ENCODE measurements around the gene STX18. TPM values are rescaled to one million over a fixed set of nuclear protein-coding genes. Genes with fewer than 3 reads are reported as not detected.

Gene STX18
- total and polyA plus RNA-seq, 2 of the 13 experiments (the other 11 are each of a cell fraction or from before 2014, with no cell fraction given), result 23.9 to 37.1 TPM

GRCh38 chr4:4541661-4542570, at the start of gene STX18 (continued):
- TF ChIP-seq, protein P1, sequence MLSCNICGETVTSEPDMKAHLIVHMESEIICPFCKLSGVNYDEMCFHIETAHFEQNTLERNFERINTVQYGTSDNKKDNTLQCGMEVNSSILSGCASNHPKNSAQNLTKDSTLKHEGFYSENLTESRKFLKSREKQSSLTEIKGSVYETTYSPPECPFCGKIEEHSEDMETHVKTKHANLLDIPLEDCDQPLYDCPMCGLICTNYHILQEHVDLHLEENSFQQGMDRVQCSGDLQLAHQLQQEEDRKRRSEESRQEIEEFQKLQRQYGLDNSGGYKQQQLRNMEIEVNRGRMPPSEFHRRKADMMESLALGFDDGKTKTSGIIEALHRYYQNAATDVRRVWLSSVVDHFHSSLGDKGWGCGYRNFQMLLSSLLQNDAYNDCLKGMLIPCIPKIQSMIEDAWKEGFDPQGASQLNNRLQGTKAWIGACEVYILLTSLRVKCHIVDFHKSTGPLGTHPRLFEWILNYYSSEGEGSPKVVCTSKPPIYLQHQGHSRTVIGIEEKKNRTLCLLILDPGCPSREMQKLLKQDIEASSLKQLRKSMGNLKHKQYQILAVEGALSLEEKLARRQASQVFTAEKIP (CRISPR knock-in tag; IDR thresholded peaks at IDR 0.05; ENCODE audit: borderline replicate concordance), result no peak
- TF ChIP-seq CBX1 (IDR thresholded peaks at IDR 0.05; ENCODE audit: low read depth) (peak; percentile 88), GPN1 (CRISPR knock-in tag; IDR thresholded peaks at IDR 0.05; ENCODE audit: borderline replicate concordance) (peak; percentile 81; the same call in 1 of the 2 replicates), ZNF235 (CRISPR knock-in tag; IDR thresholded peaks at IDR 0.05; ENCODE audit: borderline replicate concordance) (no peak), ZBTB7B (CRISPR knock-in tag; IDR thresholded peaks at IDR 0.05) (peak; percentile 89), ZNF543 (CRISPR knock-in tag; IDR thresholded peaks at IDR 0.05) (peak; percentile 88; the same call in 1 of the 2 replicates), ZNF660 (CRISPR knock-in tag; IDR thresholded peaks at IDR 0.05; ENCODE audit: borderline replicate concordance, low read depth) (no peak; the same call in 1 of the 2 replicates), ZNF354B (CRISPR knock-in tag; IDR thresholded peaks at IDR 0.05) (peak; percentile 92; the same call in 1 of the 2 replicates), REL (CRISPR knock-in tag; conservative IDR thresholded peaks at IDR 0.05) (peak; percentile 81; the same call in 1 of the 2 replicates), NFRKB (IDR thresholded peaks at IDR 0.05) (peak; percentile 40; the same call in 1 of the 2 replicates), MZF1 (CRISPR knock-in tag; IDR thresholded peaks at IDR 0.05; ENCODE audit: borderline replicate concordance) (0 out of 2 replicates have a peak, but pooled peaks have one; percentile 45), EP300 (IDR thresholded peaks at IDR 0.05; ENCODE audit: low read depth in 2 of 2, low read length in 2 of 2) (peak; percentile 58 to 79; a peak in 3 of 4 replicates), EP300 (CRISPR knock-in tag; IDR thresholded peaks at IDR 0.05; ENCODE audit: borderline replicate concordance) (peak; percentile 80), ZNF180 (CRISPR knock-in tag; IDR thresholded peaks at IDR 0.05; ENCODE audit: borderline replicate concordance, low read depth) (no peak), ZNF292 (CRISPR knock-in tag; IDR thresholded peaks at IDR 0.05; ENCODE audit: borderline replicate concordance, low read depth) (peak; percentile 91), TARDBP (CRISPR knock-in tag; IDR thresholded peaks at IDR 0.05) (peak; percentile 99), ZFP36L2 (CRISPR knock-in tag; IDR thresholded peaks at IDR 0.05) (0 out of 2 replicates have a peak, but pooled peaks have one; percentile 64), SKI (IDR thresholded peaks at IDR 0.05; ENCODE audit: partially characterized antibody) (peak; percentile 80), JUN (CRISPR knock-in tag; IDR thresholded peaks at IDR 0.05) (peak; percentile 78), SNAPC4 (CRISPR knock-in tag; IDR thresholded peaks at IDR 0.05) (peak; percentile 93; the same call in 1 of the 2 replicates), ZSCAN9 (CRISPR knock-in tag; IDR thresholded peaks at IDR 0.05; ENCODE audit: borderline replicate concordance) (peak; percentile 95), ZSCAN25 (CRISPR knock-in tag; IDR thresholded peaks at IDR 0.05) (peak; percentile 86)
- TF ChIP-seq, protein P2, sequence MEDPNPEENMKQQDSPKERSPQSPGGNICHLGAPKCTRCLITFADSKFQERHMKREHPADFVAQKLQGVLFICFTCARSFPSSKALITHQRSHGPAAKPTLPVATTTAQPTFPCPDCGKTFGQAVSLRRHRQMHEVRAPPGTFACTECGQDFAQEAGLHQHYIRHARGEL (CRISPR knock-in tag; IDR thresholded peaks at IDR 0.05), result peak; percentile 64; the same call in 1 of the 2 replicates

Measured in HepG2 (cell line).